GM20431 (cell line): ENCODE measurements around the gene PRRC1.

Source experiments
- in situ Hi-C: fragments of 300-500 bp; cut with MseI, MboI; formaldehyde crosslinking; loops from one replicate; pipeline ENCODE4 v1.15.0; 2020; ENCODE audit warnings: low sequenced_read_pairs; ENCODE audit not compliant: unreplicated experiment

PRRC1 gene

DNA sequence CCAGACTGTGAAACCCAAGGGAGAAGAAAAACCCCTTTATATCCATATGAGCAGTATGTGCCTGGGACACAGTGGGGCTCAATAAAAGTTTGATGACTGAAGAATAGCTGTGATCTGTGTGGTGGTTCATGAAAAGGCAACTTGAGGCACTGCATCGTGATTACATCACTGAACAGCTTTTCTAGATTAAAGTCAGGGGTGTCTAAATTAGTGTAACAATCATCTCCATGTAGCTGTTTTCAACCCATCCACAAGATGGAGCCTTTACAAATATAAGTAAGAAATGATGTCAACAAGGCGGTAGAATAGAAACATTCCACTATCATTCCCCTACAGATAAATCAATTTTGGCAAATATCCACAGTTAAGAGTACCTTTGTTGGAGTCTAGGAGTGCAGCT lies 55.5 kb downstream of the PRRC1 start:
- in situ Hi-C loops, result no loop called here

DNA sequence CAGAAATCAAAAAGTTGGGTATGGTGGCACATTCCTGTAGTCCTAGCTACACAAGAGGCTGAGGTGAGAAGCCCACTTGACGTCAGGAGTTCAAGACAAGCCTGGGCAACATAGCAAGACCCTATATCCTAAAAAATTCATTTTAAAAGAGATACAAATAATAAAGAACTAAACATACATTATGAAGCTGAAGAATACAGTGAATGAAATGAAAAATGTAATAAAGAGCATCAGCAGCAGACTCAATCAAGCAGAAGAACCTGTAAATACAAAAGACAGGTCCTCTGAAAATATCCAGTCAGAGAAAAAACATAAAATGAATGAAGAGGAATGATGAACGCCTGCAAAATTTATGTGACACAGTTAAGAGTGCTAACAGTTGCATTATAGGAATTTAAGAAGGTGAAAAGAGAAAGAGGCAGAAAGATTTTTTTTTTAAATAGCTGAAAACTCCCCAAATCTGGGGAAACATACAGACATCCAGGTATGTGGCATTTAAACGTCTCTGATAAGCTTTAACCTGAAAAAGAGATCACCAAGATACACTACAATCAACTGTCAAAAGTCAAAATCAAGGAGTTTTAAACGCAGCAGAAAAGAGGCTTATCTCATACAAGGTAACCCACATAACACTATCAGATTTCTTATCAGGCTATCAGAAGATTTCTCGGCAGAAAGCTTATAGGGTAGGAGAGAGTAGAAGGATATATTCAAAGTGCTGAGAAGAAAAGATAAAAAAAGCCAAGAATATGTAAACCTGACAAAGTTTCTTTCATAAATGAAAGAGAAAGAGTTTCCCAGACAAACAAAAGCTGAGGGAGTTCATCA lies 57.6 kb downstream of the PRRC1 start:
- in situ Hi-C loops, result no loop called here

DNA sequence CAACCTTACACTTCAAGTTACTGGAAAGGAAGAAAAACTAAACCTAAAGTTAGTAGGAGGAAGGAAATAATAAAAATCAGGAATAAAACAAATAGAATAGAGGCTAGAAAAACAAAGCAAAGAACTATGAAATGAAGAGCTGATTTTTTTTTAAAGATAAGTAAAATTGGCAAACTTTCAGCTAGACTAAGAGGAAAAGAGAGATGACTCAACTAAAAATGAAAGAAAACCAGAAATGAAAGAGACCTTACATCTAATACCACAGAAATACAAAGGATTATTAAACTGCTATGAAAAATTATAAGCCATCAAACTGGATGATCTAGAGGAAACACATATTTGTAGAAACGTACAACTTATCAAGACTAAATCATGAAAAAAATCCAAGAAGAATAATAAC lies 60.0 kb downstream of the PRRC1 start:
- in situ Hi-C loops, result no loop called here

- in situ Hi-C loops, result no loop called here
Observed at GRCh38 chr5:127580731-127581130, 63.3 kb downstream of the PRRC1 start.

GRCh38 chr5:127581450-127581849 lies 64.0 kb downstream of the PRRC1 start:
- in situ Hi-C loops, result no loop called here

GRCh38 chr5:127582773-127583370 lies 65.4 kb downstream of the PRRC1 start:
- in situ Hi-C loops, result no loop called here

- in situ Hi-C loops, result no loop called here
Observed at GRCh38 chr5:127583866-127584265, 66.4 kb downstream of the PRRC1 start.

GRCh38 chr5:127585661-127586060 lies 68.2 kb downstream of the PRRC1 start:
- in situ Hi-C loops, result no loop called here

GRCh38 chr5:127586066-127586770 lies 68.8 kb downstream of the PRRC1 start:
- in situ Hi-C loops, result no loop called here

GRCh38 chr5:127586811-127587210 lies 69.4 kb downstream of the PRRC1 start:
- in situ Hi-C loops, result no loop called here

GRCh38 chr5:127587246-127587917 lies 69.9 kb downstream of the PRRC1 start:
- in situ Hi-C loops, result no loop called here

GRCh38 chr5:127588368-127588767 lies 70.9 kb downstream of the PRRC1 start:
- in situ Hi-C loops, result no loop called here

DNA sequence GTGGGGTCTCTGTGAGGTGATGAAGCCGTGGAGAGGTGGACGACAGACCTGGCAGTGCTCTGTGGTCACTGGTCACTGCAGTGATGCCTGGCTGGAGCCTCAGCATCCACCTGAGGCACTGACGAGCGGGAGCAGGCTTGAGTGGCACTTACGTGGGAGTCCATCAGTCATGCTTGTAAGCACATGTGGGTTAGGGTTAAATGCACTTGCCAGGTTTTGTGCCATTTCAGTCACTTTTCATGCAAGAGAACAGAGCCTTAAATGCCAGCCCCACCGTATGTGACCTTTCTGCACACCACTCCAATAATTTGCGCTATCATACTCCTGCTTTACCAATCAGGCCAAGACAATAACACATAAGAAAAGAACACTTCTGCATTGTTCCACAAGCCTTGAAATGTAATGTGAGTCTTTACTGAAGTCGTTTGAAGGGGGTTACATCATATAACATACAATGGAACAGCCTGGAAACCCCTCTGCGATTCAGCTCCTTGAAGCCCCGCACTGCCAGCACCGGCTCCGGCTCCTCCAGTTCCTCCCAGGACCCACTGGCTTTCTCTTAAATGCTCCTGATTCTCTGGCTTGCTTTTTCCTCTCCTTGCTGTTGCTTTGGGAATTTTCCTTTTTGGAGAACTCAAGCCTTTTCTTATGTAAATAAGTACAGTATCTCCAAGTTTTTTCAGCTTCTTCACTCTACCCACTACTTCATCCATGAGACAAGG lies 72.0 kb downstream of the PRRC1 start:
- in situ Hi-C loops, result no loop called here

- in situ Hi-C loops, result no loop called here
Observed at GRCh38 chr5:127590156-127590722, 72.8 kb downstream of the PRRC1 start.

- in situ Hi-C loops, result no loop called here
Observed at GRCh38 chr5:127595484-127596368, 78.3 kb downstream of the PRRC1 start.

DNA sequence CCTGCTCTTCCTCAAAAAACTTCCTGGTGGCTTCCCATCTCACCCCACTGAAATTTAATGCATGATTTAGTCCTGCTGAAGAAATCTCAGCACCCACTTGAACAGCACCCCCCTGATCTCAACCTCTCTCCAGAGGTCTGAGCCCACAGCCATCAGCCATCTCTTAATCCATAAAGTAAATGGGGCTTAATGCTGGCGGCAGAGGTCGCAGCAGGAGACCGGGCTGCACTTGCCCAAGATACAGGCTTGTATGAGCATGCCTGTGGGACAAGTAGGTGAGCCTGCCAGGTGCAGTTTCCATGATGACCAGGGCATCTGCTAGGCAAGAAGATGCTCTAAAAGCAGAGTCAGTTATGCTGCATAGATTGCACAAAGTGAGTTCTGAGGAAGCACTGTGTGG lies 79.1 kb downstream of the PRRC1 start:
- in situ Hi-C loops, result no loop called here

GRCh38 chr5:127599320-127599719 lies 81.9 kb downstream of the PRRC1 start:
- in situ Hi-C loops, result no loop called here

GRCh38 chr5:127599847-127600246 lies 82.4 kb downstream of the PRRC1 start:
- in situ Hi-C loops, result no loop called here

DNA sequence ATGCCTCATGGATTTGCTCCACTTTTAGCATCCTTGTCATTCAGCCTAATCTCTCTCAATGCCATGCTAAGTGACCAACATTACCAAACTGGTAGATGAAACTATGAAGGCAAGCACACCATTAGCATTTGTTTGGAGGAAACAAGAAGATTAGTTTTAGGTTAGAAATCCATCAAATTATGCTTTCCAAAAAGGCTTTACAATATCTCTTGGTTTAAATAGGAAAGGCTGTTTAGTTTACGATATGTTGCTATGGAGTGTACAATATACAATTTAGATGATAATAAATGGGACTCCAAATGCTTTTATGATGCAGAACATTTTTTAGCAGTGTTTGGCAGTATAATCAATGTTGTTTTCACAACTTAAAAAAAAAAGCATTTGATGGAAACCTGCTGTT lies 83.7 kb downstream of the PRRC1 start:
- in situ Hi-C loops, result no loop called here
